ENCODE measurements around the gene PLEKHG3. TPM values are rescaled to one million over a fixed set of nuclear protein-coding genes. Genes with fewer than 3 reads are reported as not detected.

The PLEKHG3 gene
- total and polyA plus RNA-seq, 2 of the 13 experiments (the other 11 are each of a cell fraction or from before 2014, with no cell fraction given), result 7.1 to 9.8 TPM

DNA sequence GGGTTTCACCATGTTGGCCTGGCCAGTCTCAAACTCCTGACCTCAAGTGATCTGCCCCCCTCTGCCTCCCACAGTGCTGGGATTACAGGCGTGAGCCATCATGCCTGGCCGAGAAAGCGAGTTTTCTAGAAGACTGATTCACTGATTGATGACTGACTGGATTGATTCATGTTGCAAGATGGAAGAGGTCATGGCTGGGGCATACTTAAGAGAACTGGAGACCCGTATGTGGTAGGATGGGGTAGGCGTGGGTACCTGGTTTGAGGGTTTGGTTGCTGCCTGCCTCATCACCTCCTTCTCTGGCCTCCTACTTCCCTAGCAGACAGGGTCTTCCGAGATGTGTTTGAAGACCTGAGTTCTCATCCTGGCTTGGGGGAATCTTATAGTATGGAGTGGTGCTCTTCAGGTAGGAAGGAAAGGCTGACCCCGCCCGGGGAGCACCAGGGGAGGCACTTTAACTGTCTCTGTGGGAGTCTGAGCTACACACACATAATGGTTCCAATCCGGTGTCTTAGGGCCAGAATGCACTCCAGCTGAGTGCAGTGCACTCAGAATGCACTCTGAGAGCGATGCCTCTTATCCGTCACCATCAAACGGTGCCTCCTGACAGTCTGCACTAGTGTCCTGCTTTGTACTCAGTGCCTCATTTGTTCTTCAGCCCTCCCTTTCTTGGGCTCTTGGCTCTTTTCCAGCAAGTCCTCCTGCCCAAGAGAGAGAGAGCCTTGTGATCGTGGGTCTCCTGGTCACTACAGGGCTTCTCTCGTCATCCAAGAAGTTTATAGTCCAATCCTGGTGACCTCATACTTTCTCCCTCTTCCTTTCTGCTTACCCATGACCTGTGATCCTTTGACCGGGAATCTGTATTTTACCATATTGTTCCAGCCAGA is 19.7 kb downstream of the PLEKHG3 start:
- Histone ChIP-seq H3K9ac (ENCODE audit: insufficient read depth, low read depth, low read length) (no peak overlapping the region), H3K4me3 (replicated peaks in 1 of 3; ENCODE audit: insufficient read depth in 1 of 3, low read depth in 2 of 3, low read length in 3 of 3) (no peak overlapping the region), H3K27me3 (ENCODE audit: control insufficient read depth in 1 of 2, insufficient read depth in 2 of 2, low read length in 2 of 2) (no peaks in the 10 kb centered on the region), H3K4me2 (ENCODE audit: low read depth, low read length) (no peak overlapping the region), H3K4me1 (ENCODE audit: insufficient read depth, low read length) (peaks cover 58% of the 10 kb centered on the region), H2AFZ (ENCODE audit: low read length) (no peak overlapping the region), H4K20me1 (ENCODE audit: insufficient read depth, low read length) (no peaks in the 10 kb centered on the region), H3K9me3 (ENCODE audit: low read length) (no peaks in the 10 kb centered on the region), H3K27ac (ENCODE audit: extremely low read length, insufficient read depth, low read length) (no peak overlapping the region), H3K79me2 (ENCODE audit: insufficient read depth, low read length) (peaks cover 13% of the 10 kb centered on the region), H3K36me3 (replicated peaks in 1 of 2; ENCODE audit: control insufficient read depth in 1 of 2, insufficient read depth in 2 of 2, low read length in 2 of 2) (peaks cover 4 to 6% of the 10 kb centered on the region in 2 experiments; a peak in 3 of 5 replicates)
- TF ChIP-seq HOXA7 (CRISPR knock-in tag; IDR thresholded peaks at IDR 0.05) (no peak), IKZF4 (CRISPR knock-in tag; IDR thresholded peaks at IDR 0.05; ENCODE audit: borderline replicate concordance, low read depth, not compliant biosample characterization) (no peak), SRY (CRISPR knock-in tag; IDR thresholded peaks at IDR 0.05) (no peak), ZNF629 (CRISPR knock-in tag; conservative IDR thresholded peaks at IDR 0.05) (no peak), KMT2A (CRISPR knock-in tag; IDR thresholded peaks at IDR 0.05) (no peak), ZFP36 (IDR thresholded peaks at IDR 0.05; ENCODE audit: borderline replicate concordance, low read depth, low read length, partially characterized antibody) (no peak), ZNF207 (IDR thresholded peaks at IDR 0.05; ENCODE audit: borderline replicate concordance) (no peak), HOXA3 (CRISPR knock-in tag; IDR thresholded peaks at IDR 0.05) (no peak), MTF1 (CRISPR knock-in tag; IDR thresholded peaks at IDR 0.05) (no peak), HNF4G (IDR thresholded peaks at IDR 0.05; ENCODE audit: borderline replicate concordance, low read depth, low read length) (no peak), HNF4G (CRISPR knock-in tag; IDR thresholded peaks at IDR 0.05; ENCODE audit: borderline replicate concordance, low read depth) (no peak), ARNT (IDR thresholded peaks at IDR 0.05) (no peak), RBFOX2 (IDR thresholded peaks at IDR 0.05; ENCODE audit: low read depth, low read length) (no peak), TAF1 (CRISPR knock-in tag; IDR thresholded peaks at IDR 0.05) (no peak), SETDB1 (CRISPR knock-in tag; IDR thresholded peaks at IDR 0.05; ENCODE audit: borderline replicate concordance) (no peak), SP140L (CRISPR knock-in tag; IDR thresholded peaks at IDR 0.05; ENCODE audit: borderline replicate concordance) (no peak), REPIN1 (CRISPR knock-in tag; IDR thresholded peaks at IDR 0.05; ENCODE audit: borderline replicate concordance, low read depth) (no peak), NR2F6 (IDR thresholded peaks at IDR 0.05) (no peak), NR2F6 (CRISPR knock-in tag; IDR thresholded peaks at IDR 0.05) (no peak), RXRB (CRISPR knock-in tag; IDR thresholded peaks at IDR 0.05; ENCODE audit: borderline replicate concordance) (no peak)
- TF ChIP-seq, protein P1, sequence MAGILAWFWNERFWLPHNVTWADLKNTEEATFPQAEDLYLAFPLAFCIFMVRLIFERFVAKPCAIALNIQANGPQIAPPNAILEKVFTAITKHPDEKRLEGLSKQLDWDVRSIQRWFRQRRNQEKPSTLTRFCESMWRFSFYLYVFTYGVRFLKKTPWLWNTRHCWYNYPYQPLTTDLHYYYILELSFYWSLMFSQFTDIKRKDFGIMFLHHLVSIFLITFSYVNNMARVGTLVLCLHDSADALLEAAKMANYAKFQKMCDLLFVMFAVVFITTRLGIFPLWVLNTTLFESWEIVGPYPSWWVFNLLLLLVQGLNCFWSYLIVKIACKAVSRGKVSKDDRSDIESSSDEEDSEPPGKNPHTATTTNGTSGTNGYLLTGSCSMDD (CRISPR knock-in tag; IDR thresholded peaks at IDR 0.05), result no peak
- TF ChIP-seq, protein P2, sequence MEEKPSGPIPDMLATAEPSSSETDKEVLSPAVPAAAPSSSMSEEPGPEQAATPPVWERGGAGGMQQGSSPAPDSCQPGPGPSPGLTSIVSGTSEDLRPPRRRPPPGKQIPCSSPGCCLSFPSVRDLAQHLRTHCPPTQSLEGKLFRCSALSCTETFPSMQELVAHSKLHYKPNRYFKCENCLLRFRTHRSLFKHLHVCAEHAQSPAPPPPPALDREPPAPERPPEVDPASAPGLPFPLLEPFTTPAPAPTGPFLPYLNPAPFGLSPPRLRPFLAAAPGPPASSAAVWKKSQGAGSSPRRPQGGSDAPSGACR (CRISPR knock-in tag; IDR thresholded peaks at IDR 0.05), result no peak
- POLR2A ChIA-PET, result no interaction called here
- in situ Hi-C loops (cut with HindIII; ENCODE audit: extremely low pct_ligation_motif_present, low pct_unique_long_range_greater_than_20kb), result no loop called here
- no TSS peak for BruUV-seq (replicated peaks)
- intact Hi-C loops (cut with micrococcal nuclease; ENCODE audit: unreplicated experiment), result no loop called here
- ATAC-seq, result no peak
- CTCF ChIA-PET (ENCODE audit: low intra/inter-chr PET ratio, low total read pairs), result no interaction called here
- DNase-seq (ENCODE audit: low spot score), result no peak
- 88% methylated on average over 10 of the region's 15 CpGs for WGBS (ENCODE audit: low lambda C conversion rate)
- FAIRE-seq, result no peak
